ENCODE measurements around the gene OR10V1. TPM values are rescaled to one million over a fixed set of nuclear protein-coding genes. Genes with fewer than 3 reads are reported as not detected.

The OR10V1 gene
- total RNA-seq, 1 donor from 2014 or later, result not detected

DNA sequence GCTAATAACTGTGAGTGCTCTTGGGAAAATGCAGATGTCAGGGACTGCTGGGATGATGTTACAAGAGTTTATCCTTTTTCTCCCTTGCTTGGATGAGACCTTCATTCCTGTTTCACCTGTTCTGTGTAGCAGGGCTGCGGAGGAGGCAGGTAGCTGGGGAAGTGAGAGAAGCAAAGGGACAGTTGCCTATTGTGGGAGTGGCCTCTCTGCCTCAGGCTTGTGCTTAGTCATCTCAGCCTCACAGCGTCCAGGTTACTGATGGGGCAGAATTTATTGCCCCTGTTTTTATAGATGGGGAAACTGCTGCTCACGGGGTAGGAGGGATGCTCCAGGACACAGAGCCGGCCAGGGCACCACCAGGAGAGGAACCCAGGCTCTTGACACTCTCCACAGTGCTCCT lies 43.2 kb upstream of the OR10V1 start:
- Histone ChIP-seq H3K4me1 (peaks cover 0 to 9% of the 10 kb centered on the region in 2 donors), H3K27ac (peak overlapping the region; percentile 95 to 97), H3K9me3 (no peaks in the 10 kb centered on the region), H3K36me3 (no peaks in the 10 kb centered on the region), H3K27me3 (no peaks in the 10 kb centered on the region), H3K4me3 (peak overlapping the region in 1 of 2 donors; percentile 89)
- TF ChIP-seq, protein P1, sequence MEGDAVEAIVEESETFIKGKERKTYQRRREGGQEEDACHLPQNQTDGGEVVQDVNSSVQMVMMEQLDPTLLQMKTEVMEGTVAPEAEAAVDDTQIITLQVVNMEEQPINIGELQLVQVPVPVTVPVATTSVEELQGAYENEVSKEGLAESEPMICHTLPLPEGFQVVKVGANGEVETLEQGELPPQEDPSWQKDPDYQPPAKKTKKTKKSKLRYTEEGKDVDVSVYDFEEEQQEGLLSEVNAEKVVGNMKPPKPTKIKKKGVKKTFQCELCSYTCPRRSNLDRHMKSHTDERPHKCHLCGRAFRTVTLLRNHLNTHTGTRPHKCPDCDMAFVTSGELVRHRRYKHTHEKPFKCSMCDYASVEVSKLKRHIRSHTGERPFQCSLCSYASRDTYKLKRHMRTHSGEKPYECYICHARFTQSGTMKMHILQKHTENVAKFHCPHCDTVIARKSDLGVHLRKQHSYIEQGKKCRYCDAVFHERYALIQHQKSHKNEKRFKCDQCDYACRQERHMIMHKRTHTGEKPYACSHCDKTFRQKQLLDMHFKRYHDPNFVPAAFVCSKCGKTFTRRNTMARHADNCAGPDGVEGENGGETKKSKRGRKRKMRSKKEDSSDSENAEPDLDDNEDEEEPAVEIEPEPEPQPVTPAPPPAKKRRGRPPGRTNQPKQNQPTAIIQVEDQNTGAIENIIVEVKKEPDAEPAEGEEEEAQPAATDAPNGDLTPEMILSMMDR (IDR thresholded peaks at IDR 0.05), result no peak
- no peak for DNase-seq (ENCODE audit: low spot score in 2 of 2)
- intact Hi-C loops (cut with DNase I), result no loop called here

- H3K36me3 ChIP-seq, result no peaks in the 10 kb centered on the region
- TF ChIP-seq, protein P1 (IDR thresholded peaks at IDR 0.05), result no peak
- H3K9me3 ChIP-seq, result no peaks in the 10 kb centered on the region
- H3K27me3 ChIP-seq, result no peaks in the 10 kb centered on the region
- peaks cover 0 to 9% of the 10 kb centered on the region in 2 donors for H3K4me1 ChIP-seq
- intact Hi-C loops (cut with DNase I), result no loop called here
- H3K4me3 ChIP-seq, result peak overlapping the region in 1 of 2 donors; percentile 89
- H3K27ac ChIP-seq, result peak overlapping the region; percentile 95 to 97
- no peak for DNase-seq (ENCODE audit: low spot score in 2 of 2)
Observed at GRCh38 chr11:59756558-59756840, 42.9 kb upstream of the OR10V1 start.

- H3K9me3 ChIP-seq, result no peaks in the 10 kb centered on the region
- DNase-seq (ENCODE audit: low spot score in 2 of 2), result peak; percentile 24 to 89
- peak overlapping the region; percentile 89 to 97 for H3K4me3 ChIP-seq
- H3K27ac ChIP-seq, result peak overlapping the region; percentile 95 to 97
- no peaks in the 10 kb centered on the region for H3K36me3 ChIP-seq
- peaks cover 0 to 9% of the 10 kb centered on the region in 2 donors for H3K4me1 ChIP-seq
- intact Hi-C loops (cut with DNase I), result loop anchor here (1.0 to 2.0 kb wide), 2 partner anchors 140 to 219 kb away; no protein-coding TSS in a partner anchor
- H3K27me3 ChIP-seq, result no peaks in the 10 kb centered on the region
- TF ChIP-seq, protein P1 (IDR thresholded peaks at IDR 0.05), result no peak
Observed at GRCh38 chr11:59755701-59756557, 42.3 kb upstream of the OR10V1 start.

DNA sequence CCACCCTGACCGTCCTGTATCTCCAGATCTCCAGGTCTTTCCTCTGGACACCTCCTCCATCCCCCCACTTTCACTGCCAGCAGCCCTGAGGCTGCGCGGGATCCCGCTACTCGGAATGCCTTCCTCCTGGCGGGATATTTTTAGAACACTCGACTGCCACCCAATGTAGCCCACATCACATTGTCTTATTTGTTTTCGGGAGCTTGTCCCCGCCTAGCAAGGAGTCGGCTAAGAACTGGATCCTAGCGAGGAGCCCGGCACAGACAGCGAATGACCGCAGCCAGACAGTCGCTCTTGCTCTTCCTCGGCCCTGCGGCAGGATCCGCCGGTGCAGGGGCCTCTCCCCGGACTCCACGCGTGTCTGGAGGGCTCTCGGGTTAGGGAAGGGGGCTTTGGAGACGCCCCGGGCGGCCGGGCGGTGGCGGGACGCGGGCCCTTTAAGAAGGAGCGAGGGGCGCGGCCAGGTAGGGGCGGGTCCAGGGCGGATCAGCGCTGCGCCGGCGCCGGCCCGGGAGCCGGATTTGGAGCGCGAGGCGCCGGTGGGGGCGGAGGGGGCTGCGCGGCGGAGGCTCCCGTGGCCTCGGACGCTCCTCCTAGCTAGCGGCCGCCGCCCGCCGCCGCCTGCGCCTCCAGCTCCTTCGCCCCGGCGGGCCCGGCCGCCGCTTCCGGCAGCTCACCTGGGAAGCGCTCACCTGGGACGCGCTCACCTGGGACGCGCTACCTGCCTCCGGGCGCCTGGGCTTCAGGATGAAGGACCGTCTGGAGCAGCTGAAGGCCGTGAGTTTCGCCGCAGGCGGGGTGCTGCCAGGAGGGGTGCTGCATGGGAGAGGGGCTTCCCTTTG lies 41.4 kb upstream of the OR10V1 start, which contains the start of gene STX3:
Gene STX3 (plus strand): TSS at position 518 of the 842 bp plus-strand sequence. CDS start 230 bp downstream, at position 748.
- H3K4me3 ChIP-seq, result peak within 1 kb of the TSS; percentile 89 to 97
- H3K27ac ChIP-seq, result peak within 1 kb of the TSS; percentile 95 to 97
- no peaks in the 10 kb centered on the region for H3K9me3 ChIP-seq
- intact Hi-C loops (cut with DNase I), result loop anchor here (1.0 to 2.0 kb wide), 5 partner anchors 23 to 218 kb away; partner anchors contain the start of gene PATL1
- no peaks in the 10 kb centered on the region for H3K36me3 ChIP-seq
- TF ChIP-seq, protein P1 (IDR thresholded peaks at IDR 0.05), result no peak
- peaks cover 0 to 9% of the 10 kb centered on the region in 2 donors for H3K4me1 ChIP-seq
- peak; percentile 10 to 82 for DNase-seq (ENCODE audit: low spot score in 2 of 2)
- H3K27me3 ChIP-seq, result no peaks in the 10 kb centered on the region

DNA sequence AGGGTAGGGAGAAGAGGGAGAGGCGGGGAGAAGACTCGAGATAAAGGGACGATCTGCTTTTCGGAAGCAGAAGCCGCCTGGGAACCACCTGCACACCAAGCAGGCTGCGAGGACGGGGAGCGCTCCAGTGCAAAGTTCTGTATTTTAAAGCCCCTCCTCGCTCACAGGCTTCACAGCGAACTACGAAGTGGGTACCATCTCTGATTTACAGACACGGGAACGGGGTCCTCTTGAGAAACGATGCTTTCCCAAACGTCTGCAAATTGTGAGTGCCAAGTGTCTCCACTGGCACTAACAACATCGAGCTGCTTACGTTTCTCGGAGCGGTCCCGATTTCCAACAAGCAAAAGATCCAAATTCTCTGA lies 40.8 kb upstream of the OR10V1 start:
- Histone ChIP-seq H3K4me3 (peak overlapping the region; percentile 89 to 97), H3K27me3 (no peaks in the 10 kb centered on the region), H3K4me1 (peaks cover 0 to 9% of the 10 kb centered on the region in 2 donors), H3K36me3 (no peaks in the 10 kb centered on the region), H3K9me3 (no peaks in the 10 kb centered on the region), H3K27ac (peak overlapping the region; percentile 95 to 97)
- intact Hi-C loops (cut with DNase I), result loop anchor here (1.0 to 2.0 kb wide), 4 partner anchors 24 to 218 kb away; partner anchors contain the start of gene PATL1
- TF ChIP-seq, protein P1 (IDR thresholded peaks at IDR 0.05), result no peak
- DNase-seq (ENCODE audit: low spot score in 2 of 2), result no peak
